Liver (tissue), 9 donors: Measurements from ENCODE around the gene PEX11G. TPM values are rescaled to one million over a fixed set of nuclear protein-coding genes. Genes with fewer than 3 reads are reported as not detected.
"Not testable (repeated sequence)": the region's sequence is repeated elsewhere in the genome, so short reads cannot be mapped to it uniquely, and the experiment has no call there.

Experiments used
- DNase-seq: peaks from one replicate; pipeline ENCODE4 v3.0.0-alpha.2; 2017; ENCODE audit warnings: low spot score
- H3K27ac ChIP-seq, 2 donors: one replicate each; pipeline ENCODE4 v1.7.0; 2013; ENCODE audit warnings: inconsistent platforms in 2 of 2, low read length in 2 of 2, control low read depth in 1 of 2, low read depth in 1 of 2, mild to moderate bottlenecking in 1 of 2
- H3K27me3 ChIP-seq, 4 donors: one replicate each; pipeline versions ENCODE4 v1.6.1 to v1.7.0; 2013; ENCODE audit warnings: low read length in 3 of 4, inconsistent platforms in 1 of 4, mild to moderate bottlenecking in 1 of 4, moderate library complexity in 1 of 4; ENCODE audit not compliant: control insufficient read depth in 4 of 4, insufficient read depth in 4 of 4
- H3K36me3 ChIP-seq, 4 donors: one replicate each; pipeline versions ENCODE4 v1.6.1 to v1.7.0; 2013; ENCODE audit warnings: low read length in 3 of 4, mild to moderate bottlenecking in 3 of 4, low read depth in 1 of 4, moderate library complexity in 1 of 4; ENCODE audit not compliant: control insufficient read depth in 4 of 4, insufficient read depth in 3 of 4
- H3K4me1 ChIP-seq, 4 donors: one replicate each; pipeline versions ENCODE4 v1.6.1 to v1.7.0; 2013; ENCODE audit warnings: low read length in 3 of 4, mild to moderate bottlenecking in 3 of 4, moderate library complexity in 1 of 4; ENCODE audit not compliant: control insufficient read depth in 4 of 4, insufficient read depth in 4 of 4
- H3K4me3 ChIP-seq, 3 donors: one replicate each; pipeline versions ENCODE4 v1.6.1 to v1.7.0; 2013; ENCODE audit warnings: low read length in 3 of 3, control low read depth in 1 of 3, low read depth in 1 of 3, mild to moderate bottlenecking in 1 of 3
- H3K9ac ChIP-seq, 2 donors: one replicate each; pipeline ENCODE4 v1.7.0; 2013; ENCODE audit warnings: low read length in 2 of 2, mild to moderate bottlenecking in 2 of 2, moderate library complexity in 2 of 2, control low read depth in 1 of 2, low read depth in 1 of 2
- H3K9me3 ChIP-seq, 4 donors: one replicate each; pipeline versions ENCODE4 v1.6.1 to v1.7.0; 2013; ENCODE audit warnings: low read length in 3 of 4; ENCODE audit not compliant: control insufficient read depth in 4 of 4
- EGR1 ChIP-seq, 2 donors: IDR thresholded peaks; 2 replicates each; pipeline ENCODE4 v1.6.1; 2016 to 2018; ENCODE audit warnings: antibody characterized with exemption in 2 of 2, low read depth in 2 of 2
- FOXA2 ChIP-seq: IDR thresholded peaks from 2 replicates; pipeline ENCODE4 v1.6.1; 2016; ENCODE audit warnings: antibody characterized with exemption
- GABPA ChIP-seq, 2 donors: IDR thresholded peaks in 1 of 2; conservative IDR thresholded peaks in 1 of 2; 2 replicates each; pipeline ENCODE4 v1.6.1; 2016; ENCODE audit warnings: antibody characterized with exemption in 2 of 2, mild to moderate bottlenecking in 1 of 2, moderate library complexity in 1 of 2
- HNF4A ChIP-seq, 2 donors: conservative IDR thresholded peaks; 2 replicates each; pipeline ENCODE4 v1.6.1; 2016; ENCODE audit warnings: antibody characterized with exemption in 2 of 2, mild to moderate bottlenecking in 2 of 2
- HNF4G ChIP-seq: IDR thresholded peaks from 2 replicates; pipeline ENCODE4 v1.6.1; 2016; ENCODE audit warnings: antibody characterized with exemption
- NR2F2 ChIP-seq: IDR thresholded peaks from 2 replicates; pipeline ENCODE4 v1.6.1; 2016; ENCODE audit warnings: antibody characterized with exemption
- RAD21 ChIP-seq, 2 donors: IDR thresholded peaks; 2 replicates each; pipeline ENCODE4 v1.6.1; 2016; ENCODE audit warnings: antibody characterized with exemption in 2 of 2, mild to moderate bottlenecking in 2 of 2
- SP1 ChIP-seq: IDR thresholded peaks from 2 replicates; pipeline ENCODE4 v1.6.1; 2018; ENCODE audit warnings: antibody characterized with exemption, mild to moderate bottlenecking
- WGBS: extraction: QIAGEN DNeasy Blood & Tissue Kit; methylation state at CpG from one replicate; pipeline ENCODE4 v1.1.7; 2013; 5-methylcytosine and 5-hydroxymethylcytosine counted together
- polyA plus RNA-seq, 2 donors: library from polyadenylated mRNA; stranded (reverse) in 1 of 2; unstranded in 1 of 2; fragments of 200-250 nt in 1 of 2; fragments of >200 nt in 1 of 2; fragmentation: Nextera tagmentation in 1 of 2; extraction: Ambion mirVana in 1 of 2; gene quantifications; one replicate each; pipeline versions ENCODE4 v1.2.1 to v1.2.3, GENCODE V29; 2013 to 2015
- total RNA-seq, 2 donors: library from RNA; depleted of rRNA; stranded (reverse); fragments of >200 nt; gene quantifications; one replicate each; pipeline ENCODE4 v1.2.3, GENCODE V29; 2014
- TF ChIP-seq, protein P1 (sequence below): IDR thresholded peaks from 2 replicates; pipeline ENCODE4 v1.6.1; 2016; ENCODE audit warnings: antibody characterized with exemption
- TF ChIP-seq, protein P2 (sequence below): fragments of 150-350 bp; IDR thresholded peaks from 2 replicates; pipeline ENCODE4 v1.5.1; 2017; ENCODE audit warnings: improper control_type of control experiment, low read depth, low read length; ENCODE audit not compliant: missing input control
- donor health status: healthy.
- donor health status: healthy.
- donor health status: healthy.
- donor health status: healthy.
- donor health status: healthy.

The PEX11G gene
- total and polyA plus RNA-seq, 4 donors, result 1.9 to 10.9 (median 8.2) TPM

DNA sequence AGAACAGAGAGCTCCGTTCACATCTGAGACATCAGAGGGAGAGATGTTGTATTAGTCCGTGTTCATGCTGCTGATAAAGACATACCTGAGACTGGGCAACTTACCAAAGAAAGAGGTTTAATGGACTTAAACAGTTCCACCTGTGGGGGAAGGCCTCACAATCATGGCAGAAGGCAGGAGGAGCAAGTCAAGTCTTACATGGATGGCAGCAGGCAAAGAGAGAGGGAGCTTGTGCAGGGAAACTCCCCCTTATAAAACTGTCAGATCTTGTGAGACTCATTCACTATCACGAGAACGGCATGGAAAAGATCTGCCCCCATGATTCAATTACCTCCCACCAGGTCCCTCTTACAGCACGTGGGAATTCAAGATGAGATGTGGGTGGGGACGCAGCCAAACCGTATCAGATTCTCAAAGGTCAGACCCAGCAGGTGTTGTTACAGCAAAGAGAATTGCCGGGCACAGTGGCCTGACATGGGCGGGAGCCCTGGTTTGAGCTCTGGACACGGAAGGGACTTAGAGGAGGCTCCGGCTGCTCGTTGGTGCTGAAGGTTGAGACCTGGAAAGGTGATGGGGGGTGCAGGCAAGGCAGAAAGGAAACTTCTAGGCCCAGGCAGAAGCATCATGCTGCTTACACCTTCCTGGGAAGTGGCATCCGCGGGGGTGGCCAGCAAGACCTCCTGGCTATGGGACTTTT, 33.1 kb downstream of the PEX11G start:
- Histone ChIP-seq H3K36me3 (peaks cover 1 to 54% (median 29%) of the 10 kb centered on the region in 4 donors), H3K9me3 (peaks cover 0 to 2% (median 1%) of the 10 kb centered on the region in 4 donors), H3K27ac (no peak overlapping the region), H3K4me3 (no peak overlapping the region), H3K9ac (no peak overlapping the region), H3K4me1 (no peaks in the 10 kb centered on the region), H3K27me3 (no peaks in the 10 kb centered on the region)
- WGBS, result 97% methylated on average over 14 of the region's 14 CpGs
- no peak for DNase-seq
- TF ChIP-seq HNF4G, result no peak

DNA sequence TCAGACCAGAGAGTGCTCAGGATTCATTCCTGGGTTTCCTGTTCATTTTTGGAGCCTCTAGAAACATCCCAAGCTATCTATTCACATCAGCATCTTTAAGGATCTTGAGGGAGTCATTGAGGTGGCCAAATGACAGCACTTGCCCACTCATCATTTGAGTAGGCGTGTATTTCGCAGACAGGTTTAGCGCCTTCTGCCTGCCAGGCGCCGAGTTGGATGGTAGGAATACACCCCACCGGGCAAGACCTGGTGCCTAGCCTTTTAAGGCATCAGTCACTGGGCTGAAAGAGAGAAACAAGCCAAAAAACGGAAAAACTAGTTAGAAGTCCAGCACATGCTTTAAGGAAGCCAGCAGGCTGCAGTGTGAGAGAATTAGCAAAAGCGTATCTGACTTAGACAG, 33.8 kb downstream of the PEX11G start:
- WGBS, result 98% methylated on average over 8 of the region's 8 CpGs
- Histone ChIP-seq H3K27me3 (no peaks in the 10 kb centered on the region), H3K27ac (no peak overlapping the region), H3K9me3 (peaks cover 0 to 9% (median 8%) of the 10 kb centered on the region in 4 donors), H3K9ac (no peak overlapping the region), H3K4me3 (no peak overlapping the region), H3K4me1 (no peaks in the 10 kb centered on the region), H3K36me3 (peaks cover 1 to 55% (median 31%) of the 10 kb centered on the region in 4 donors)
- DNase-seq, result no peak
- no peak for TF ChIP-seq SP1
- TF ChIP-seq HNF4A (conservative IDR thresholded peaks at IDR 0.05), result no peak
- no peak for TF ChIP-seq RAD21 (IDR thresholded peaks at IDR 0.05)
- no peak for TF ChIP-seq FOXA2
- TF ChIP-seq, protein P1, sequence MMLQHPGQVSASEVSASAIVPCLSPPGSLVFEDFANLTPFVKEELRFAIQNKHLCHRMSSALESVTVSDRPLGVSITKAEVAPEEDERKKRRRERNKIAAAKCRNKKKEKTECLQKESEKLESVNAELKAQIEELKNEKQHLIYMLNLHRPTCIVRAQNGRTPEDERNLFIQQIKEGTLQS, result no peak
- no peak for TF ChIP-seq GABPA (IDR thresholded peaks at IDR 0.05 in 1 of 2, conservative IDR thresholded peaks at IDR 0.05 in 1 of 2)
- no peak for TF ChIP-seq NR2F2
- TF ChIP-seq EGR1 (IDR thresholded peaks at IDR 0.05; ENCODE audit: low read depth in 2 of 2), result no peak
- TF ChIP-seq, protein P2, sequence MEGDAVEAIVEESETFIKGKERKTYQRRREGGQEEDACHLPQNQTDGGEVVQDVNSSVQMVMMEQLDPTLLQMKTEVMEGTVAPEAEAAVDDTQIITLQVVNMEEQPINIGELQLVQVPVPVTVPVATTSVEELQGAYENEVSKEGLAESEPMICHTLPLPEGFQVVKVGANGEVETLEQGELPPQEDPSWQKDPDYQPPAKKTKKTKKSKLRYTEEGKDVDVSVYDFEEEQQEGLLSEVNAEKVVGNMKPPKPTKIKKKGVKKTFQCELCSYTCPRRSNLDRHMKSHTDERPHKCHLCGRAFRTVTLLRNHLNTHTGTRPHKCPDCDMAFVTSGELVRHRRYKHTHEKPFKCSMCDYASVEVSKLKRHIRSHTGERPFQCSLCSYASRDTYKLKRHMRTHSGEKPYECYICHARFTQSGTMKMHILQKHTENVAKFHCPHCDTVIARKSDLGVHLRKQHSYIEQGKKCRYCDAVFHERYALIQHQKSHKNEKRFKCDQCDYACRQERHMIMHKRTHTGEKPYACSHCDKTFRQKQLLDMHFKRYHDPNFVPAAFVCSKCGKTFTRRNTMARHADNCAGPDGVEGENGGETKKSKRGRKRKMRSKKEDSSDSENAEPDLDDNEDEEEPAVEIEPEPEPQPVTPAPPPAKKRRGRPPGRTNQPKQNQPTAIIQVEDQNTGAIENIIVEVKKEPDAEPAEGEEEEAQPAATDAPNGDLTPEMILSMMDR, result no peak

DNA sequence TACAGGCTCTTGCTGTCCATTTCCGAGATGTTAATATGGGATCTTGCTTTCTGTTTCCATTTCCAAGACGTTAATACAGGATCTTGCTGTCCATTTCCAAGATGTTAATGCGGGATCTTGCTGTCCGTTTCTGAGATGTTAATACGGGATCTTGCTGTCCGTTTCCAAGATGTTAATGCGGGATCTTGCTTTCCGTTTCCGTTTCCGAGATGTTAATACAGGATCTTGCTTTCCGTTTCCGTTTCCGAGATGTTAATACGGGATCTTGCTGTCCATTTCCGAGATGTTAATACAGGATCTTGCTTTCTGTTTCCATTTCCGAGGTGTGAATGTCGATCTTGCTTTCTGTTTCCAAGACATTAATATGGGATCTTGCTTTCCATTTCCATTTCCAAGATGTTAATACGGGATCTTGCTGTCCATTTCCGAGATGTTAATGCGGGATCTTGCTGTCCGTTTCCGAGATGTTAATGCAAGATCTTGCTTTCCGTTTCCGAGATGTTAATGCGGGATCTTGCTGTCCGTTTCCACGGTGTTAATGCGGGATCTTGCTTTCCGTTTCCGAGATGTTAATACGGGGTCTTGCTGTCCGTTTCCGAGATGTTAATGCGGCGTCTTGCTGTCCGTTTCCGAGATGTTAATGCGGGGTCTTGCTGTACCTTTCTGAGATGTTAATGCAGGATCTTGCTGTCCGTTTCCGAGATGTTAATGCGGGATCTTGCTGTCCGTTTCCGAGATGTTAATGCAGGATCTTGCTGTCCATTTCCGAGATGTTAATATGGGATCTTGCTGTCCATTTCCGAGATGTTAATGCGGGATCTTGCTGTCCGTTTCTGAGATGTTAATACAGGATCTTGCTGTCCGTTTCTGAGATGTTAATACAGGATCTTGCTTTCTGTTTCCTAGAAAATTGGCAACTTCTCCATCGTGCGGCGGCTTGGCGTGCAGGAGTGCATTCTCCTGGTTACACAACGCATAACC, 38.3 kb downstream of the PEX11G start:
- H3K9me3 ChIP-seq, result peaks cover 0 to 11% (median 9%) of the 10 kb centered on the region in 4 donors
- peak overlapping the region in 2 of 3 donors; percentile 10 to 24 for H3K4me3 ChIP-seq
- no peak overlapping the region for H3K9ac ChIP-seq
- peak; percentile 60 for DNase-seq
- no peaks in the 10 kb centered on the region for H3K27me3 ChIP-seq
- no peak for TF ChIP-seq SP1
- WGBS, result 86% methylated on average over 53 of the region's 53 CpGs
- H3K4me1 ChIP-seq, result no peaks in the 10 kb centered on the region
- H3K36me3 ChIP-seq, result peaks cover 3 to 55% (median 26%) of the 10 kb centered on the region in 4 donors
- H3K27ac ChIP-seq, result no peak overlapping the region

DNA sequence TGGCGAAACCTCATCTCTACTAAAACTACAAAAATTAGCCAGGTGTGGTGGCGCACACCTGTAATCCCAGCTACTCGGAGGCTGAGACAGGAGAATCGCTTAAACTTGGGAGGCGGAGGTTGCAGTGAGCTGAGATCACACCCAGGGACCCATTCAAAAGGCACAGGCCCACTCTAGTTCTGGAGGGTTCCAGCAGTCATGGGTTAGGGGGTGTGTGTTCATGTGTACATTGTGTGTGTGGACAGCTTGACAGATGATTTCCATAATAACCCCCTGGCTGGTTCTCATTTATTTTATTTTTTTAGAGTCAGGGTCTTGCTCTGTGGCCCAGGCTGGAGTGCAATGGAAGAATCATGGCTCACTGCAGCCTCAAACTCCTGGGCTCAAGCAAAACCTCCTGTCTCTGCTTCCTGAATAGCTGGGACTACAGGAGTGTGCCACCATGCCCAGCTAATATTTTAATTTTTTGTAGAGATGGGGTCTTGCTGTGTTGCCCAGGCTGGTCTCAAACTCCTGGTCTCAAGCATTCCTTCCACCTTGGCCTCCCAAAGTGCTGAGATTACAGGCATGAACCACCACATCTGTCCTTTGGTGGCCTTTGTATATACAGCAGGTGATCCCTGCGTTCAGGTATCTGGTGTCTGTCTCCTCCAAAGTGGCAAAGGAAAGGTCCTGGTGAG, 39.3 kb downstream of the PEX11G start:
- WGBS, result 86% methylated on average over 6 of the region's 6 CpGs
- H3K9ac ChIP-seq, H3K4me3 ChIP-seq, H3K4me1 ChIP-seq, DNase-seq, H3K27ac ChIP-seq, H3K27me3 ChIP-seq: not testable (repeated sequence)
- H3K36me3 ChIP-seq, result peaks cover 7 to 55% (median 35%) of the 10 kb centered on the region in 4 donors
- H3K9me3 ChIP-seq, result peaks cover 0 to 11% (median 9%) of the 10 kb centered on the region in 4 donors
